Subcutaneous abdominal adipose tissue (tissue), 5 donors: Measurements from ENCODE around the gene ZBTB16.

Experiments used
- H3K27ac ChIP-seq: one replicate; pipeline ENCODE4 v1.7.0; 2013; ENCODE audit warnings: low read depth, mild to moderate bottlenecking, inconsistent platforms, low read length, moderate library complexity
- H3K27me3 ChIP-seq, 5 donors: one replicate each; pipeline ENCODE4 v1.7.0; 2013; ENCODE audit warnings: low read length in 5 of 5, inconsistent platforms in 1 of 5; ENCODE audit not compliant: control insufficient read depth in 5 of 5, insufficient read depth in 4 of 5
- H3K36me3 ChIP-seq, 5 donors: one replicate each; pipeline ENCODE4 v1.7.0; 2013; ENCODE audit warnings: low read length in 5 of 5; ENCODE audit not compliant: control insufficient read depth in 5 of 5, insufficient read depth in 5 of 5
- H3K4me1 ChIP-seq, 5 donors: one replicate each; pipeline ENCODE4 v1.7.0; 2013; ENCODE audit warnings: low read length in 5 of 5, mild to moderate bottlenecking in 3 of 5, moderate library complexity in 1 of 5; ENCODE audit not compliant: control insufficient read depth in 5 of 5, insufficient read depth in 5 of 5
- H3K4me3 ChIP-seq, 5 donors: one replicate each; pipeline ENCODE4 v1.7.0; 2013; ENCODE audit warnings: low read length in 5 of 5, low read depth in 1 of 5
- H3K9ac ChIP-seq, 5 donors: one replicate each; pipeline ENCODE4 v1.7.0; 2013; ENCODE audit warnings: low read length in 5 of 5, mild to moderate bottlenecking in 4 of 5, moderate library complexity in 3 of 5
- H3K9me3 ChIP-seq, 5 donors: one replicate each; pipeline ENCODE4 v1.7.0; 2013; ENCODE audit warnings: low read length in 5 of 5; ENCODE audit not compliant: control insufficient read depth in 5 of 5
- donor health status: healthy.
- donor health status: healthy.
- donor health status: healthy.
- donor health status: healthy.
- donor health status: healthy.

Gene ZBTB16

DNA sequence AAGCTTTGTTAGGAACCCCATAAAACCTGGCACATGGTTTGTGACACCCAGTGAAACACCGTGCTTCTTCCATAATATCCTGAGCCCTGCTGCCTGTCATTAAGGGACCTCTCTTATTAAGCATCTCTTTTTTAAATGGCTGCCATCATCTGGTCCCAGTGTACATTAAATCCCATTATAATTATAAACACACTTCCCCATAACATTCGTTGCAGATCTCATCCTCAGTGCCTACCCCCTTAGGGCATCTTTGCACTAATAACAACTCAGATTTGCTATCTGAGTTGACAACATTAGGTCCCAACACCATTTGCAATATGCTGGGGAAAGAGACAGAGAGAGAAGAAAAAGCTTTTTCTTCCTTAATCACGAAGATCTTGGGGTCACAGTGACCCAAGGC, 4.7 kb upstream of the ZBTB16 start:
- H3K27ac ChIP-seq: no peak overlapping the region
- no peaks in the 10 kb centered on the region for H3K27me3 ChIP-seq
- peaks cover 2 to 13% (median 12%) of the 10 kb centered on the region in 5 donors for H3K4me1 ChIP-seq
- H3K4me3 ChIP-seq: no peak overlapping the region
- H3K9ac ChIP-seq: no peak overlapping the region
- no peaks in the 10 kb centered on the region for H3K9me3 ChIP-seq
- no peaks in the 10 kb centered on the region for H3K36me3 ChIP-seq

DNA sequence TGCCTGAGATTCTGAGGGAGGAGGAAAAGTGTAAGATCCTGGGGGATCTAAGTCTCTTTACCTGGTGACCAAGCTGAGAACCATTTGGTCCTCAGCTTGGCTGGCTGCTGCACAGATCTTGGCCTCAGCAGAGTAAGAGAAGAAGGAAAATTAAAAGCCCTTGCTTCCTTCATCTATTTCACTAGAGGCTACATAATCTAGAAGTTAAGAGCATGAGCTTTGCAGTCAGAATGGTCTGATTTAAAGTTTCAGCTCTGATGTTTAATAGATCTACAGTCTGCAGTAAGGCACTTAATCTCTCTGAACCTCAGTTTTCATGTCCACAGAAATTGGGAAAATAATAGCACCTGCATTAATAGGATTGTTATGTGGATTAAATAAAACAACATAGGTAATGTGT, 3.1 kb upstream of the ZBTB16 start:
- Histone ChIP-seq H3K4me1 (peaks cover 2 to 16% (median 15%) of the 10 kb centered on the region in 5 donors), H3K9ac (no peak overlapping the region), H3K4me3 (no peak overlapping the region), H3K27ac (no peak overlapping the region), H3K27me3 (no peaks in the 10 kb centered on the region), H3K36me3 (no peaks in the 10 kb centered on the region), H3K9me3 (no peaks in the 10 kb centered on the region)

DNA sequence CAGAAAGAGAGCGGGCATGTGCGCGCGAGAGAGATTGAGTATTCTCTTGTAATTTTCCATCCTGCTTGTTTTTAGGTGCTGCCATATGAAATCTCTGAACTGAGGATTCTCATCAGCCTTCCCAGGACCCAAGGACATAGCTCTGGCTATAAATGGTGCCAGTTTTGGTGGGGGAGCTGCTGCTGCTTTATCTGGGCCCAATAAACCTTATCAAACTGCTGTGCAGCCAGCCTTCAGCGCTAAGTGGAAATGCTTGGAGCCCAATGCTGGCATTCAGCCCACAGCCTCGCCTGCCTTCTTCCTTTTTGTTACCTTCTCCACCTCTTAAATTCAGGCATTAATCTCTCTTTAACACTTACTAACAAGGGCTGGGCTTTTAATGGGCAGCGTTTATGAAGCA, 2.4 kb upstream of the ZBTB16 start:
- no peaks in the 10 kb centered on the region for H3K27me3 ChIP-seq
- no peak overlapping the region for H3K27ac ChIP-seq
- H3K9me3 ChIP-seq: no peaks in the 10 kb centered on the region
- no peaks in the 10 kb centered on the region for H3K36me3 ChIP-seq
- peak overlapping the region in 1 of 5 donors; percentile 13 for H3K9ac ChIP-seq
- H3K4me3 ChIP-seq: no peak overlapping the region
- peaks cover 2 to 23% (median 21%) of the 10 kb centered on the region in 5 donors for H3K4me1 ChIP-seq

DNA sequence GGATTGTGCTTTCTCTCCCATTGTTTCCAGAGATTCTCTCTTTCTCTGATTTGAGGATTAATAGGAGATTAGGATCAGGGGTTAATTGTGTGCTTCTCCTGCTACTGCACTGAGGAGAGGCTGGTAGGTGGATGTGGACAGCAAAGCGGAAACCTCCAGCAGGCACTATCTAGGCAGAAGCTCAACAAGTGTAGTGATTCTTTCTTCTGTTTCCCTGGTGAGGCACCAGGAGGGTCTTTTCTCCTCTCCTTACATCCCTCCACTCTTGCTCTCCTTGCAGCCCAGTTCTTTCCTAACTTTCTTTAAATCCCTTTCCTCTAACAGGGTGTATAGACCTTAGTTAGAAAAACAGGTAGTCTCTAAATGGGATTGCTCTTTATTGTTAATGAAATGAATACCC, 1.9 kb upstream of the ZBTB16 start:
- no peaks in the 10 kb centered on the region for H3K27me3 ChIP-seq
- H3K9ac ChIP-seq: peak overlapping the region in 1 of 5 donors; percentile 13
- no peaks in the 10 kb centered on the region for H3K9me3 ChIP-seq
- peaks cover 2 to 28% (median 25%) of the 10 kb centered on the region in 5 donors for H3K4me1 ChIP-seq
- no peak overlapping the region for H3K27ac ChIP-seq
- H3K36me3 ChIP-seq: no peaks in the 10 kb centered on the region
- no peak overlapping the region for H3K4me3 ChIP-seq

DNA sequence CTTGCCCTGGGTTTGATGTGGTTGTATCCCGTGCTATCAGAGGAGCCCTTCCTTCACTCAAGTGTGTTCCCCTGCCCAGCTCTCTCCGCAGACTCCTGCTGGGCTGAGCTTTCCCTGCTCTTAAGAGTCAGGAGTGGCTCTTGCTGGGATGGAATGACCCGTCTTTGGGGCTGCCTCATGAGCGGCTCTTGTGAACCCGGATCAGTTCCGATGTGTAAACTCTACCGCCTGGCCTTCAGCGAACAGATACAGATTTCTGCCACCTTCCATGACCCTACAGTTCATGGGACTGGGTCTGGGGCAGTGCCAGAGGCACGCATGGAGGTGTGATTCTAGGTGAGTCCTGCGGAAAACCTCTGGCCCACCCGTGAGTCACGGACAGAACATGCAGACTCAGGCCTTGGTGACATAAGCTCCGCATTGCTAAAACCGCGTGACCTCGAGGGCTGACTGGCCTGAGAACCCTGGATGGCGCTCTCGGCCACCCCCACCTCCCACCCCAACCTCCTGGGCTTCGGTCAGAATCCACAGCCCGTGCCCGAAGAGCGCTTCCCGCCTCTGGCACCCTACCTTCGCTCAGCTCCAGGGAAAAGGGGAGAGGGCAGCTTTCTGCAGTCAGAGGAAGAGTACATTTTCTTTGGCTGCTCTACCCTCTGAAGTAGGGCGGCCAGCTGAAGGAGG, 1.3 kb upstream of the ZBTB16 start:
- H3K9ac ChIP-seq: peak overlapping the region in 1 of 5 donors; percentile 58
- peak overlapping the region in 4 of 5 donors; percentile 22 to 69 (median 64) for H3K4me3 ChIP-seq
- H3K27me3 ChIP-seq: no peaks in the 10 kb centered on the region
- no peak overlapping the region for H3K27ac ChIP-seq
- H3K4me1 ChIP-seq: peaks cover 2 to 33% (median 31%) of the 10 kb centered on the region in 5 donors
- H3K36me3 ChIP-seq: peaks cover 0 to 3% (median 1%) of the 10 kb centered on the region in 5 donors
- H3K9me3 ChIP-seq: no peaks in the 10 kb centered on the region

DNA sequence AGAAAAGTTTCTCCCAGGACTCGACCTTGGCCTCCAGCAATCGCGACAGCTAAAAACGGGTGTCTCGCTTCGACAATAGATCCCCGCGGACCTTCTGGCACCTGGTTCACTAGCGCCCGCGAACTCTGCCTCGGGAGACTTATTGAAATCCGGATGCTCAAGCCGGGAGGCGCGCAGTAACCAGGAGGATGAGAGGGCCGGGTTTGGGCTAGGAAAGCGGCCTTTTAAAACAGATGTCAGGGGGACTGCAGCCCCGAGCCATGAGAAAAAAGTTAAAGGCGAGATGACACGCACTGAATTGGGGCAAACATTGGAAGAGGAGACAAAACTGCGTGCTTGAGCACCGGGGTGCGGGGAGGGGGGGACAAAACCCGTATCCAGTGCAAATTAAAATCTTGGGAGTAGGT, 637 bp upstream of the ZBTB16 start:
- Histone ChIP-seq H3K9me3 (no peaks in the 10 kb centered on the region), H3K4me1 (peaks cover 6 to 40% (median 38%) of the 10 kb centered on the region in 5 donors), H3K36me3 (peaks cover 0 to 10% (median 8%) of the 10 kb centered on the region in 5 donors), H3K4me3 (peak overlapping the region; percentile 63 to 82 (median 69)), H3K9ac (peak overlapping the region; percentile 38 to 58 (median 52)), H3K27me3 (no peaks in the 10 kb centered on the region), H3K27ac (peak overlapping the region; percentile 60)

DNA sequence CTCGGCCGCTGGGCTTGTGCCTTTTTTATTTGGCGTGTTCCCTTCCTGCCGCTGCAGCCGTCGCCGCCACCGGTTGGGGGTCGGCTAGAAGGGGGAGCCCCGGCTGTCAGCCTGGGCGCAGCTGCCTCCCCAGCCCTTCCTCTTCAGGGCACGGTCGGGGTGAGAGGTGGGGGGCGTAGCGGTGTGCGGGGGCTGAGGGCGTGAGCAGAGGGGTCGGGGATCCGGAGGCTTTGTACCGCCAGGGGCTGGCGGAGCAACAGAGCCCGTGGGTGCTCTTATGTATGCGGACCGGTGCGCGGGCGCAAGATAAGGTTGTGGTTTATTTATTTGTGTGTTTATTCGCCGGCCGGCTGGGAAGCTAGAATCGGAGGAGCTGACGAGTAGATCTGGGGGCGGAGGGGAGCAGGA, 477 bp downstream of the ZBTB16 start:
- peak overlapping the region; percentile 86 for H3K27ac ChIP-seq
- peak overlapping the region in 4 of 5 donors; percentile 80 to 87 (median 82) for H3K9ac ChIP-seq
- H3K9me3 ChIP-seq: no peaks in the 10 kb centered on the region
- H3K4me3 ChIP-seq: peak overlapping the region; percentile 88 to 97 (median 95)
- peaks cover 0 to 21% (median 19%) of the 10 kb centered on the region in 5 donors for H3K36me3 ChIP-seq
- peaks cover 8 to 51% (median 49%) of the 10 kb centered on the region in 5 donors for H3K4me1 ChIP-seq
- no peaks in the 10 kb centered on the region for H3K27me3 ChIP-seq

DNA sequence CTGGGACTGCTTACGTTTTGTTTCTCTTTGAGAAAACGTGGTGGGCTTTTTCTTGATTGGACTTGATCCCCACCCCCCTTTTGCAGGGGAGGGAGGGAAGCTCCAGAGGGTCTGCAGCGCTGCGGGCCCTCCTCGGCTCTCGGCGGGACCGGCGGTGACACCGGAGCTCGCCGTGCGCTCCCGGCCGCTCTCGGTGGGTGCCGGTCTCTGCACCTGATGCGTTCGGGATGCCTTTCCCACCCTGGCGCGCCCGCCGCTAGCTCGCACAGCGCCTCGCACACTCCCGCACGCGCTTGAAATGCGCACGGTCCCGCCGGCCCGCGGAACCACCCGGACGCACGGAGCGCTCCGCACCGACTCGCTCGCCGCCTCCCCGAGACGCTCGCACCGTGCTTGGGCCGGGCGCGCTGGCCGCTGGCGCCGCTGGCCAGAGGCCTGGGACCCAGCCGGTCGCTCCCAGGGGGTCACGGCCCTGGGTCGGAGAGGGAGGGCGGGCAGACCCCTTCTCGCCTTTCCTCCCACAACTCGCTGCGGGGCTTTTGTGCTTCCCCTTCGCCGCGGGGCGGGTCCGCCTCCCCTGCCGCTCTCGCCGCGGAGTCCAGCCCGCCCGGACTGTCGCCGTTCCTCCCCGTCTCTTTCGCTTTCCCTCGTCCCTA, 1.0 kb downstream of the ZBTB16 start:
- Histone ChIP-seq H3K9me3 (no peaks in the 10 kb centered on the region), H3K9ac (peak overlapping the region in 4 of 5 donors; percentile 80 to 87 (median 82)), H3K27ac (peak overlapping the region; percentile 86), H3K36me3 (peaks cover 0 to 26% (median 24%) of the 10 kb centered on the region in 5 donors), H3K4me3 (peak overlapping the region; percentile 88 to 97 (median 95)), H3K4me1 (peaks cover 8 to 57% (median 54%) of the 10 kb centered on the region in 5 donors), H3K27me3 (no peaks in the 10 kb centered on the region)

DNA sequence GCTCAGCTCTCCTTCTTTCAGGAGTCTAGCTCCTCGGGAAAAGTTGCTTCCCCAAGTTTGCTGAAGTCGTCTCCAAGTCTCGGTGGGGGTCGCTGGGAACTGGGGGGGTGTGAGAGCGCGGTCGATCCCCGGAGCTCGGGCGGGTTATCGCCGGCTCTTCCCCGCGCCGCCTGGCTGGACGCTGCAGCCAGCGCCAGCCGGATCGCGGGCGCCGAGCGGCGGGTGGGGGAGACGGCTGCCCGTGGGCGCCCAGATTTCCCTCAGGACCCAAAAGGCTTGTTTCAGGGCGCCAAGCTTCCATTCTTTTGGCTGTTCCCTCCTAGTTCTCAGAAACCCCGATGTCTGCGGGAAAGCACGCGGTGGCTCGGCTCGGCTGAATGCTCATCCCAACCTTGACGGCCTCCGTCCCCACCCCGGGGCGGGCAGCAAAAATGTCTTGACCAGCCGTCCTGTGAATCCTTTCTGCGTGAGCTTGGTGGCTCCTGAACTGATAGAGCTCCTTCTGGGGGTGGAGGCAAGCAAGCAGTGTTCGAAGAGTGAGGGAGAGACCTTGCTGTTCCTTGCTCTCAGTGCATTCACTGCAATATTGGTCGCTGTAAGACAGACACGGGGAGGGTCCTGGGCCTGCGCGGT, 1.7 kb downstream of the ZBTB16 start:
- Histone ChIP-seq H3K4me1 (peaks cover 8 to 63% (median 61%) of the 10 kb centered on the region in 5 donors), H3K9me3 (no peaks in the 10 kb centered on the region), H3K4me3 (peak overlapping the region; percentile 75 to 97 (median 95)), H3K27me3 (no peaks in the 10 kb centered on the region), H3K9ac (peak overlapping the region; percentile 52 to 87 (median 81)), H3K27ac (peak overlapping the region; percentile 86), H3K36me3 (peaks cover 0 to 32% (median 30%) of the 10 kb centered on the region in 5 donors)

DNA sequence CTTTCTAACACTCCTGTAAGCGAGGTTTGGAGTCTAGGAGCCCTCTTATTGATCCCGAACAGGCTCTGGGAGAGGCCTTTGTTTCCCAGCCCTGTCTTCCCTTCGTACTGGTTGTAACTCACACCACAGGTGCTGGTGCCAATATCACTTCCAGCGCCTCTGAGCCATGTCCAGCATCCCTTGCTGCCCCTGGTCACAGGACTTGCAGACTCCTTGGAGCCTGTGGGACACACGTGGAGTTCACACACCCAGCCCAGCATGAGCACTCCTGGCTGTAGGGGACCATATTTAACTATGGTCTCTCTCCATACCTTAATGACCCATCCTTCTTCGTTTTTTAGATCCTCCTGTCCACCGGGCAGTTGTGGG, 2.2 kb downstream of the ZBTB16 start:
- H3K27ac ChIP-seq: peak overlapping the region; percentile 86
- H3K4me3 ChIP-seq: peak overlapping the region; percentile 75 to 97 (median 95)
- no peaks in the 10 kb centered on the region for H3K9me3 ChIP-seq
- H3K36me3 ChIP-seq: peaks cover 3 to 36% (median 34%) of the 10 kb centered on the region in 5 donors
- no peaks in the 10 kb centered on the region for H3K27me3 ChIP-seq
- H3K4me1 ChIP-seq: peaks cover 8 to 68% (median 64%) of the 10 kb centered on the region in 5 donors
- H3K9ac ChIP-seq: peak overlapping the region; percentile 52 to 87 (median 81)
